ENCODE data around the gene PDSS2.
"Not testable (repeated sequence)": the region's sequence is repeated elsewhere in the genome, so short reads cannot be mapped to it uniquely, and the experiment has no call there.

PDSS2 gene

DNA sequence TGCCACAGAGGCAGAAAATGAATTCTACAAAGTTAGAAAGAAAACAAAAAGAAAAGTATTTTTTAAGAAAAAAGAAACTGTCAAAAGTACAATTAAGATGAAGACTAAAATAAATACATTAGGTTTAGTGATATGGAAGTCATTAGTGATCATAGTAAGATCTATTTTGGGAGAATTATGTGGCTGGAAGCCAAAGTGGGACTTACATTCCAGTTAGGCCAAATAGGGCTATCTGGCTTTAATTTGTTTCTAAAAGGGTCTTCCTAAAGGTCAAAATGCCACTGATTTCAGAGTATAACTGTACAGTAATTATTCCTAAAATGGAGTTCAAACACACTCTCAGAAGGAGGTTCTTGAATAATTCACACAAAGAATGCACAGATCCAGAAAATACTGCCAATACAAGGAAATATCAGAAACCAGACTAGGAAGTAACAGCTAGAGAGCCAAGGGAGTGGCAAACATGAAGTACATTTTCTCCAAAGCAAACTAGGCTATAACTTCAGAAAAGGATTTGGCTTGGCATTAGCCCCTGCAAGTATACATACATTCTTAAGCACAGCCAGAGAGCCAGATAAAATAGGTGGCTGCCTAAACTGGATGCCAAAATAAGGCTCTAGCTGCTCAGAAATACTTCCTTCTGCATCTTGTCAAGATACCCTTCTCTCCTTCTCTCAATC lies 45.3 kb downstream of the PDSS2 start:
- DNase-seq = no peak

GRCh38 chr6:107411161-107411560 lies 48.2 kb downstream of the PDSS2 start:
- DNase-seq = no peak

DNA sequence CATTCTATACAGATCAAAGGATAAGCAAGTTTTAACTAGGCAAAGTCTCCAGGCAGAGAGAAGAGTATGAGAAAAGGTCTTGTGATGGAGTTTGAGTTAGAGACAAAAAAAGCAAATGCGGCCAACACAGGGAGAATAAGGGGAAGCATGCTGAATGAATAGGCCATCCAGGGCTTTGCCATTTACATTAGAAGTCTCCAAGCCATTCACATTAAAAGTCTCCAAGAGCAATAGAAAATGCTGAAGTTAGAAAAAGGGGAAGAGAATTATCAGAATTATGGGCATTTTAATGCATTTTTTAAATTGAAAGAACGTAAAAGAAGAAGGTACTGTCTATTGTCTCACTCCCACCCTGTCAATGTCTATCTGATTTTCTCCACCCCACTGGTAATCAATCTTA lies 49.4 kb downstream of the PDSS2 start:
- DNase-seq = no peak

- DNase-seq = no peak
These were observed 50.6 kb downstream of the PDSS2 start for GRCh38 chr6:107408714-107409113.

DNA sequence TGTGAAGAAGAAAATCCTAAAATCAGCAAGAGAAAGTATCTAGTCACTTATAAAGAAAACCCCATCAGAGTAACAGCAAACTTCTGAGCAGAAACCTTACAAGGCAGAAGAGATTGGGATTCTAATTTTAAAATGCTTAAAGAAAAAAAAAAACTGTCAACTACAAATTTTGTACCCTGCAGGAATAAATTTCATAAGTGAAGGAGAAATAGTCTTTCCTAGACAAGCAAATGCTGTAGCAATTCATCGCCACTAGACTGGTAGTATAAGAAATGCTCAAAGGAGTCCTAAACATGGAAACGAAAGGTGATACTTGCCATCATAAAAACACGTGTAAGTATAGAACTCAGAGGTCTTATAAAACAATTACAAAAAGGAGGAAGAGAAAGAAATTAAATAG lies 54.4 kb downstream of the PDSS2 start:
- DNase-seq = no peak

GRCh38 chr6:107402533-107402932 lies 56.8 kb downstream of the PDSS2 start:
- DNase-seq = no peak

- no peak for DNase-seq
These were observed 57.8 kb downstream of the PDSS2 start for GRCh38 chr6:107401573-107401972.

- DNase-seq = no peak
These were observed 58.7 kb downstream of the PDSS2 start for GRCh38 chr6:107400616-107401147.

DNA sequence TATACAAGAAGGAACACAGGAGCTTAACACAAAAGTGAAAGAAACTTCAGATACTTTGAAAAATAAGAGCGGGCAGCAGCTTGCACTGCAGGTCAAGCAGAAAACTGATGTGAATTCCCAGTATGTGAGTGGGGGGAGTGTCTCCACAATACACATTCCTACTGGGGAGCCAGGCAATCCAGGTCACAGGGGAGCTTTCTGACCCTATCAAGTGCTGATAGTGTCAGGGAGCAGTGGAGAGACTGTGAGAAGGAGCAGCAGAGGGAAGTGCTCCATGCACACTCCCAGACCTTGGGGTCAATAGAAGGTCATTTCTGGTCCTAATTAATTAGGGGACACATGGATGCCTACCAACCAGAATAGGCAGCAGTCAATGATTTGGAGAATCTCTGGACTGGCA lies 59.4 kb downstream of the PDSS2 start:
- no peak for DNase-seq

- DNase-seq = no peak
These were observed 61.4 kb downstream of the PDSS2 start for GRCh38 chr6:107398001-107398400.

DNA sequence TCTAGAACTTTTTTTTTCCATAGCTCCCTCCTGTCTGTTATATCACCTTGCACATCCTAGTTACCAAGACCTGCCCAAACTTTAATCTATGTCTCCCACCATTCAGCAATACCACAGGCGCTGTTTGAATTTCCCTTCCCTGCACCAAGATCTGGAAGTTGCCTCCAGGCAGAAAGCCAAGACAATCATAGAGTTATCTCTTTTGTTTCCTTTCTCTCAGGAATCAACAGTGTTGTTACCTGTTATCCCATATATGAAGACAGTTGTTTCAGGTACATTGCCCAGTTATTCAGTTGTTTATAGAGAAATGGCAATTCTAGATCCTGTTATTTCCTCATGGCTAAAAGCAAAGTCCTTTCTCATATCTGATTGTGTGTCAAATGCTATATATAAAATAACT lies 63.2 kb downstream of the PDSS2 start:
- no peak for DNase-seq

DNA sequence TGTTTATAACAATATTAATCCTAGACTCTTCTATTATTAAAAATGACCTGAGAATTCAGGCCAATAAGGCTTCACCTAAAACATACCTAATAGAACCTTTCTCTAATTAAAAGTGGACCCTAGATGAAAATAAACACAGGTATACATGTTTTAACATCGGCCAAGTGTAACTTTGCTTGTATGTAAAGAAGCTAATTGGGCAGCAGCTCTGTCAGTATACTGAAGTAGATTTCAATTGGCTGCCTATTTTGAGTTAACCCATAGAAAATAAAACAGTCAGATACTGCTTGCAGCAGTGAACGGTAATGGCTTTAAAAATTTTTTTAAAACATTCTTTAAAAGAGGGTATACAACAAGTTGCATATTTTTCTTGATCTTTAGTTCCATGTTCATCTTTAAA lies 67.3 kb downstream of the PDSS2 start:
- no peak for DNase-seq

- no peak for DNase-seq
These were observed 68.5 kb downstream of the PDSS2 start for GRCh38 chr6:107390685-107391435.

DNA sequence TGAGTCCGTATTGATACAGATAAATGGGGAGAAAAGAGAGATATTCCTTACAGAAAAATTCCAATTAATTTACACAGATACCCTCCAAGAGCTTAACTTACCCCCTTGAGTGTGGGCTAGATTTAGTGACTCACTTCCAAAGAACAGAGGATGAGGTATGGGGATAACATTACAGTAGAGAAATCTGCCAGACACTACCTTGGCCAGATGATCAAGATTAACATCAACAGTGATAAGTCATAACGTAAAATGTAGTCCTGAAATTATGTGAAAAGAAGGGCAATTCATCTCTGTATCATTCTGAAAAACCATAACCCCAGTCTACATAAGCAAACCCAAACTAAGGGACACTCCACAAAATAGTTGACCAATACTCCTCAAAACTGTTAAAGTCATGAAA lies 69.3 kb downstream of the PDSS2 start:
- no peak for DNase-seq

GRCh38 chr6:107386904-107387303 lies 72.5 kb downstream of the PDSS2 start:
- no peak for DNase-seq

DNA sequence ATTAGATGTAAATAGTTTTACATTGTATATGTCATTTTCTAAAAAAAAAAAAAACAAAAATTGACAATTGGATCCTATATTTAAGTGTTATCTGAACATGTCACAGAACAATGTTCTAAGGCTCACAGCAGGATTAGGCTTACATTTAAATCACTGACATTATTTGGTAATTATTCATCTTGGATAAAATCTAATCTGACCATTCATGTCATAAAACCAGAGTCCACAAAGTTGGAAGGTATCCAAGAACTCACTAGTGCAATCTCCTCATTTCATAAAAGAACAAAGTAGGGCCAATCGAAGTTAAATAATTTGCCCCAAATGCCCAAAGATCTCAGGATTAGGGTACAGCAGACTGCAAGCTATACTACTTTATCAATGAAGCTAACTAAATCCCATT lies 73.0 kb downstream of the PDSS2 start:
- no peak for DNase-seq

DNA sequence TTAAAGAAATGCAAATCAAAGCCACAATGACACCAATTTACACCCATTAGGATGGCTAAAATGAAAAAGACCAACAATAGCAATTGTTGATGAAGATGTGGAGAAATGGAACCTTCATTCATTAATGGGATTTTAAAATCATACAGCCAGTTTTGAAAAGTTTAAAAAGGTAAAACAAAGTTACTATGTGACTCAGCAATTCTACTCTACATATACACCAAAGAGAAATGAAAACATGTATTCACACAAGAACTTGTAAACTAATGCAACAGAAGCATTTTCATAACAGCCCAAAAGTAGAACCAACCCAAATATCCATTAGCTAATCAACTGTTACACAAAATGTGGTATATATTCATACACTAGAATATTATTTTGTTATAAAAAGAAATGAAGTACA lies 75.7 kb downstream of the PDSS2 start:
- DNase-seq = no peak

DNA sequence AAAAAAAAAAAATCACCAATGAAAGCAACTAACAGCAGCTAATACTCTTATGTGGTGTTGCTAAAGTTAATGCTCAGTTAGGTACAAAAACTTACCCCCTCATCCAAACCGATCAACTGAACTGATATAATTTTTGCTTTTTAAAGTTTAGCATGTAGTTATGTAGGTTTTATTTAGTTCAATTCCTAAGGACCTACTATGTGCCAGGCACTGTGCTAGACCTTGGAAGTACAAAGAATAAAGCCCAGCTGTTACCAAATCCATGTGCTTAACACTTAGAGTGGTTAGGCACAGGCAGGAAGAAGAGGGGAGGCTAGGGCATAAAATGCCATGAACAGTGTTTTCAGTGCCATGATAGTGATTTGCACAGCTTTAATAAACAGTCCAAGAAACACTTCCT lies 85.1 kb downstream of the PDSS2 start:
- DNase-seq = no peak

DNA sequence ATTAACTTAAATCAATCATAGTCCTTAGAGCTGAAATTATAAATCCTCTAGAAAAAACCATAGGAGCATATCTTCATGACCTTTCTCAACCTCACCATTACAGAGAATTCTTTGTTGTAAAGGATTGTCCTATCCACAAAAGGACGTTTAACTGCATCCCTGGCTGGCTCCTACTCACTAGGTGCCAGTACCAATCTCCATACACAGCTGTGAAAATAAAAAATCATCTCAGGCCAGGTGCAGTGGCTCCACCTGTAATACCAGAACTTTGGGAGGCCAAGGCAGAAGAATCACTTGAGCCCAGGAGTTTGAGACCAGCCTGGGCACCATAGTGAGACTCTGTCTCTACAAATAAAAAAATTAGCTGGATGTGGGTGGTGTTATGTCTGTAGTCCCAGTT lies 89.9 kb downstream of the PDSS2 start:
- no peak for DNase-seq

GRCh38 chr6:107368471-107368870 lies 90.9 kb downstream of the PDSS2 start:
- DNase-seq = no peak

- not testable (repeated sequence) for DNase-seq
These were observed 95.2 kb downstream of the PDSS2 start for GRCh38 chr6:107364173-107364572.

DNA sequence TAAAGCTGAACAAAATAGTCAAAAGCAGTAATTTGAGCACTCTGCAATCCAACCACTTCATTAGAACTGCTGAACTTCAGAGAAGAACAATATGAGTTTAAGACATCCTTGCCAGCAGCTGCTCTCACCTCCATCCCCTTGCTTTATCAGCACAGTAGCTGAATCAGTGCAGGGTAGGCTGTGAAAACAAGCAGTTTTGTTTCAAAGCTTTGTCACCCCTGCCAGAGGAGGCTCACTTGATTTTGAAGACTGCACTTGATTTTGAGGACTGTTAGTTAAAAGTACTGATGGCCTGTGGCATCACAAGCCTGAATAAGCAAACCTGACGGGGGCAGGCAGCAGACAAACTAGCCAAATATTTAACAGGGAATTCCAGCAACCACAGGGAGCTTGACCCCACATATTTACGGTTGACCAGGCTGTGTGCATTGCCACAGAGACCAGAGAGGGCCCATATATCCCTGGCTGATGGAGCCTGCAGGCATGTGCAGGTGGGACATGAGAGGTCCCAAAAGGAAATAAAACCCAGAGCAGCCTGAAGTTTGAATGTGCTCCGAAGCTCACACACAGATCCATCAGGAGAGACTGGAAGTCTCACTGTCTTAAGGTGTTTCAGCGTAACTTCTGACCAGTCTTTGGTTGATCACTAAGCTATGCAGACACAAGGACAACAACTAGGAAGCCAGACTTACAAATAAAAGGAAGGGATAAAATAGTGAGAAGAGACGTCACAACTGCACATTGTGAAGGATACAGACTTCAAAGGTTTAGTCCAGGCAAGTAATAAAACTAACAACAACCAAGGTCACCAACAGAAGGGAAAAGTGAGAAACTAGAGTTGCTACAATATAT lies 97.4 kb downstream of the PDSS2 start:
- DNase-seq = no peak

DNA sequence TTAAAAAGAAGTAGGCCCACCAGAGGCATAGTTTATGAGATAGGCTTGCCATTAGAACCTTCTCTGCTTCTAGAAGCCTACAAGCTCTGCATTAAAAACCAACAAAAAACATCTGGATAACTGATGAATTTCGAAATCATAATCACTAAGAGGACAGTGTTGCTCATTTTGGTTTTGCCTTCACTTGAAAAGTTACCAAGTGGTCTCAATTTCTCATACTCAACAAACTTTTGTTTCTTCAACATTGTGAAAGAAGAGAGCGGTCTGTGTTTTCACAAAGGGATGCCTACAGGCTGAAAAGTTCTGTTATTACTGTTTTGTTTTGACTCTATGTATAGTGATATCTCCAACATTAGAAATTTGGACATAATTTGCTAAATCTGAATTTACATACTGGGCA lies 98.9 kb downstream of the PDSS2 start:
- DNase-seq = no peak

DNA sequence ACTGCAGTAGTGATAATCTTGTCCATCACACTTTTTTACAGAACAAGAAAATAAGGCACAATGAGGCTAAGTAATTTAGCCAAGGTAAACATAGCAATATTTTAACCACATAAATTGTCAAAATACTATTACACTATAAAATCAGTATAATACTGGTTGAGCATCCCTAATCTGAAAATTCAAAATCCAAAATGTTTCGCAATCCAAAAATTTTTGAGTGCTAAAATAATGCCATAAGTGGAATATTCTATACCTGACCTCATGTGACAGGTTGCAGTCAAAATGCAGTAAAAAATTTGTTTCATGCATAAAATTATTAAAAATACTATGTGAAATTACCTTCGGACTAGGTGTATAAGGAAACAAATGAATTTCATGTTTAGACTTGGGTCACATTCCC lies 101.5 kb downstream of the PDSS2 start:
- DNase-seq = no peak

All from NCI-H187 treated with DMSO at 0.1 percent for 48 hours (cell line).